ENCODE results near the gene DECR2. TPM values are rescaled to one million over a fixed set of nuclear protein-coding genes. Genes with fewer than 3 reads are reported as not detected.

The DECR2 gene
- total and polyA plus RNA-seq, 9 of the 15 experiments (the other 6 are each of a cell fraction or from before 2014, with no cell fraction given): 1.0 to 31.9 (median 10.3) TPM

DNA sequence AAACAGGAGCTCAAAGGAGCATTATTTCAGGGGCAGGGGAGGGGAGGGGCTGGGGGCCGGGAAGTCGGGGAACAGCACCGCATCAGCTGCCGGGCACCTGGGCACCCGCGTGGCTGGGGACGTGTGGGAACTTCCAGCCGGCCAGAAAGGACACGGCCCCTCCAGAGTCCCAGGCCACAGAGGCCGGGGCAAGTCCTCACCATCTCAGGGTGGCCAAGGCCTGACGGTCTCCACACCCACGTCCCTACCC lies 21.0 kb upstream of the DECR2 start:
- peak overlapping the region; percentile 94 for H3K4me3 ChIP-seq
- in situ Hi-C loops (cut with MboI) (no loop called here), intact Hi-C loops (cut with micrococcal nuclease) (no loop called here)
- H3K4me2 ChIP-seq (ENCODE audit: insufficient read depth, low read length): peak overlapping the region; percentile 65
- H3K79me2 ChIP-seq (ENCODE audit: control insufficient read depth, insufficient read depth, low read length): peaks cover 33% of the 10 kb centered on the region
- H3K27me3 ChIP-seq (ENCODE audit: control insufficient read depth in 2 of 2, insufficient read depth in 2 of 2, low read length in 2 of 2): no peaks in the 10 kb centered on the region
- H3K9me1 ChIP-seq (ENCODE audit: control insufficient read depth, insufficient read depth, low read length): no peaks in the 10 kb centered on the region
- no peak overlapping the region for H2AFZ ChIP-seq (ENCODE audit: low read depth, low read length)
- H3K9me3 ChIP-seq (replicated peaks; ENCODE audit: control insufficient read depth, insufficient read depth, low read depth, low read length): no peaks in the 10 kb centered on the region
- ATAC-seq (peak; percentile 57), DNase-seq (ENCODE audit: extremely low read depth in 1 of 4, low spot score in 3 of 4) (no peak), FAIRE-seq (no peak)
- H3K27ac ChIP-seq (ENCODE audit: extremely low read depth, low read depth, low read length): peak overlapping the region; percentile 75
- no TSS peak for BruUV-seq (replicated peaks)
- TF ChIP-seq ZNF121 (CRISPR knock-in tag; conservative IDR thresholded peaks at IDR 0.05) (no peak), ZEB2 (IDR thresholded peaks at IDR 0.05) (no peak), ZC3H11A (IDR thresholded peaks at IDR 0.05; ENCODE audit: low read depth, low read length) (no peak), ETV5 (CRISPR knock-in tag; IDR thresholded peaks at IDR 0.05; ENCODE audit: low read depth) (no peak), CBFB (CRISPR knock-in tag; IDR thresholded peaks at IDR 0.05) (no peak), NUFIP1 (IDR thresholded peaks at IDR 0.05; ENCODE audit: partially characterized antibody) (no peak), ASH1L (IDR thresholded peaks at IDR 0.05; ENCODE audit: borderline replicate concordance, low read depth, partially characterized antibody) (no peak), POLR3G (IDR thresholded peaks at IDR 0.05; ENCODE audit: extremely low read depth, insufficient read length, insufficient replicate concordance) (no peak), COPS2 (conservative IDR thresholded peaks at IDR 0.05) (no peak), SMARCE1 (IDR thresholded peaks at IDR 0.05) (no peak)
- peaks cover 0 to 64% of the 10 kb centered on the region in 2 experiments; a peak in 3 of 5 replicates for H3K4me1 ChIP-seq (replicated peaks in 1 of 2; ENCODE audit: control insufficient read depth in 2 of 2, insufficient read depth in 2 of 2, low read length in 2 of 2)
- H3K36me3 ChIP-seq (ENCODE audit: control insufficient read depth, insufficient read depth, low read length): peaks cover 21% of the 10 kb centered on the region; the same call in 2 of the 3 replicates
- POLR2A ChIA-PET: interaction anchor here (0.6 kb wide), 1 partner anchor 62 kb away, joined by 3 read pairs; no protein-coding TSS in a partner anchor
- CTCF ChIA-PET (ENCODE audit: low intra/inter-chr PET ratio): interaction anchor here (0.9 kb wide), 1 partner anchor 10 kb away, joined by 3 read pairs; the partner anchor contains the start of gene MRPL28
- WGBS (ENCODE audit: insufficient coverage, low coverage, missing lambda C conversion rate): 0% methylated on average over 2 of the region's 12 CpGs
- no peaks in the 10 kb centered on the region for H4K20me1 ChIP-seq (replicated peaks; ENCODE audit: control insufficient read depth, insufficient read depth, low read length)
- H3K9ac ChIP-seq (ENCODE audit: insufficient read depth in 1 of 2, low read depth in 2 of 2, low read length in 2 of 2): peak overlapping the region; percentile 80 to 88; a peak in 3 of 4 replicates

All from K562 (cell line).